SK-N-SH (cell line): ENCODE data around the gene APC2. TPM values are rescaled to one million over a fixed set of nuclear protein-coding genes. Genes with fewer than 3 reads are reported as not detected.

ENCODE experiments used
- CTCF ChIA-PET: fragments of 300-600, 350-600 bp; formaldehyde crosslinking; extraction: SDS; loops from one replicate; lab custom pipeline; 2021; lab: Yijun Ruan, JAX
- POLR2A ChIA-PET: fragments of 350-600 bp; sonication (Branson Sonifier 250); formaldehyde crosslinking; extraction: SDS; loops from one replicate; lab custom pipeline; 2020; ENCODE audit warnings: antibody characterized with exemption, inconsistent platforms; lab: Yijun Ruan, JAX
- DNase-seq: peaks from one replicate; pipeline ENCODE4 v3.0.0; 2012
- H2AFZ ChIP-seq: fragments of 200-600 bp; sonication (generic); 2 replicates; pipeline ENCODE4 v1.8.1; 2016; ENCODE audit warnings: antibody characterized with exemption, mild to moderate bottlenecking, low read depth
- H3F3A ChIP-seq: fragments of 200-600 bp; sonication (generic); replicated peaks from 2 replicates; pipeline ENCODE3; 2016; ENCODE audit warnings: antibody characterized with exemption, mild to moderate bottlenecking; ENCODE audit not compliant: insufficient read depth
- H3K27ac ChIP-seq, 2 experiments: fragments of 200-500 bp in 1 of 2; fragments of 200-600 bp in 1 of 2; sonication (Bioruptor generic) in 1 of 2; sonication (generic), shearing (Covaris generic) in 1 of 2; 2 replicates each; pipeline versions ENCODE4 v1.5.1 to v1.6.1; 2014 to 2016; ENCODE audit warnings: low read depth in 2 of 2, inconsistent platforms in 1 of 2, low read length in 1 of 2, mild to moderate bottlenecking in 1 of 2, mixed read lengths in 1 of 2
- H3K27me3 ChIP-seq: fragments of 200-600 bp; sonication (generic), shearing (Covaris generic); 2 replicates; pipeline ENCODE4 v1.6.1; 2016; ENCODE audit warnings: mixed run types; ENCODE audit not compliant: insufficient read depth
- H3K36me3 ChIP-seq, 2 experiments: fragments of 200-500 bp in 1 of 2; fragments of 200-600 bp in 1 of 2; sonication (Bioruptor generic) in 1 of 2; sonication (generic) in 1 of 2; replicated peaks in 1 of 2; 2 replicates each; pipeline versions ENCODE3 to v1.5.1; 2014 to 2016; ENCODE audit warnings: low read length in 1 of 2, mild to moderate bottlenecking in 1 of 2; ENCODE audit not compliant: insufficient read depth in 2 of 2, control insufficient read depth in 1 of 2
- H3K4me1 ChIP-seq, 2 experiments: fragments of 200-500 bp in 1 of 2; fragments of 200-600 bp in 1 of 2; sonication (Bioruptor generic) in 1 of 2; sonication (generic), shearing (Covaris generic) in 1 of 2; 2 replicates each; pipeline versions ENCODE4 v1.5.1 to v1.6.1; 2014 to 2016; ENCODE audit warnings: low read depth in 1 of 2, low read length in 1 of 2, mixed run types in 1 of 2; ENCODE audit not compliant: insufficient read depth in 2 of 2, control insufficient read depth in 1 of 2
- H3K4me2 ChIP-seq: fragments of 200-600 bp; sonication (generic), shearing (Covaris generic); 2 replicates; pipeline ENCODE4 v1.6.1; 2017; ENCODE audit warnings: mixed run types
- H3K4me3 ChIP-seq, 2 experiments: fragments of 200-500 bp in 1 of 2; fragments of 200-600 bp in 1 of 2; sonication (Bioruptor generic) in 1 of 2; sonication (generic), shearing (Covaris generic) in 1 of 2; 2 replicates each; pipeline versions ENCODE4 v1.5.1 to v1.8.1; 2014 to 2016; ENCODE audit warnings: low read depth in 2 of 2, inconsistent platforms in 1 of 2, low read length in 1 of 2, mild to moderate bottlenecking in 1 of 2, mixed read lengths in 1 of 2, moderate library complexity in 1 of 2
- H3K79me2 ChIP-seq: fragments of 200-600 bp; sonication (generic); 2 replicates; pipeline ENCODE4 v1.8.1; 2017; ENCODE audit warnings: mild to moderate bottlenecking; ENCODE audit not compliant: insufficient read depth
- H3K9ac ChIP-seq: fragments of 200-600 bp; sonication (generic); 2 replicates; pipeline ENCODE4 v1.6.1; 2017; ENCODE audit warnings: mixed run types
- H3K9me2 ChIP-seq: fragments of 200-600 bp; sonication (generic); 2 replicates; pipeline ENCODE4 v1.6.1; 2017; ENCODE audit warnings: mixed run types
- H3K9me3 ChIP-seq: fragments of 200-600 bp; sonication (generic); 2 replicates; pipeline ENCODE4 v1.6.1; 2017; ENCODE audit warnings: mixed run types, mild to moderate bottlenecking, moderate library complexity
- H4K20me1 ChIP-seq: fragments of 200-600 bp; sonication (generic); 2 replicates; pipeline ENCODE4 v1.6.1; 2017; ENCODE audit warnings: mild to moderate bottlenecking, mixed run types; ENCODE audit not compliant: insufficient read depth
- ELF1 ChIP-seq: IDR thresholded peaks from 2 replicates; pipeline ENCODE4 v1.4.0; 2012
- FOSL2 ChIP-seq: IDR thresholded peaks from 2 replicates; pipeline ENCODE4 v1.4.0; 2012; ENCODE audit warnings: low read depth, mild to moderate bottlenecking, moderate library complexity, borderline replicate concordance
- FOXJ3 ChIP-seq: sonication (generic); formaldehyde crosslinking; IDR thresholded peaks from 2 replicates; pipeline ENCODE4 v1.5.1; 2020; ENCODE audit warnings: mild to moderate bottlenecking, missing genetic modification reagents
- GABPA ChIP-seq: IDR thresholded peaks from 2 replicates; pipeline ENCODE4 v1.4.0; 2012; ENCODE audit warnings: low read depth, mild to moderate bottlenecking
- IRF3 ChIP-seq: fragments of 150-350 bp; IDR thresholded peaks from 2 replicates; pipeline ENCODE4 v1.6.1; 2016; ENCODE audit warnings: mild to moderate bottlenecking, low read depth, low read length
- NRF1 ChIP-seq: IDR thresholded peaks from 2 replicates; pipeline ENCODE4 v1.6.1; 2012; ENCODE audit warnings: low read depth, mild to moderate bottlenecking, low read length
- POLR2AphosphoS5 ChIP-seq: IDR thresholded peaks from 2 replicates; pipeline ENCODE4 v1.6.1; 2012; ENCODE audit warnings: low read depth, low read length
- RXRA ChIP-seq: IDR thresholded peaks from 2 replicates; pipeline ENCODE4 v1.4.0; 2012; ENCODE audit warnings: low read depth, mild to moderate bottlenecking, borderline replicate concordance
- SIN3A ChIP-seq: IDR thresholded peaks from 2 replicates; pipeline ENCODE4 v1.6.1; 2012; ENCODE audit warnings: low read depth, mild to moderate bottlenecking, low read length, moderate library complexity, borderline replicate concordance
- TEAD4 ChIP-seq: IDR thresholded peaks from 2 replicates; pipeline ENCODE4 v1.4.0; 2012; ENCODE audit warnings: mild to moderate bottlenecking, borderline replicate concordance; ENCODE audit not compliant: insufficient read depth
- WGBS: methylation state at CpG from one replicate; pipeline ENCODE4 v1.1.6; 2017; ENCODE audit warnings: low lambda C conversion rate; 5-methylcytosine and 5-hydroxymethylcytosine counted together
- polyA plus RNA-seq, 3 experiments: library from polyadenylated mRNA; depleted of rRNA; stranded (reverse); fragments of >200 nt; gene quantifications; 2 replicates each; pipeline ENCODE4 v1.2.3, GENCODE V29; 2012
- TF ChIP-seq, protein P1 (sequence below): fragments of 200-600 bp; sonication (generic); IDR thresholded peaks from 2 replicates; pipeline ENCODE4 v1.6.1; 2017; ENCODE audit warnings: antibody characterized with exemption, mild to moderate bottlenecking, moderate library complexity
- TF ChIP-seq, protein P2 (sequence below): IDR thresholded peaks from 2 replicates; pipeline ENCODE4 v1.4.0; 2012; ENCODE audit warnings: low read depth
- TF ChIP-seq, protein P3 (sequence below): IDR thresholded peaks from 2 replicates; pipeline ENCODE4 v1.4.0; 2012; ENCODE audit warnings: low read depth, borderline replicate concordance

Gene APC2
- polyA plus RNA-seq, 1 of the 3 experiments (the other 2 are of a cell fraction), result 1.3 TPM

- Histone ChIP-seq H3F3A (no peaks in the 10 kb centered on the region), H3K4me2 (no peak overlapping the region), H4K20me1 (peaks cover 44% of the 10 kb centered on the region), H3K9me3 (no peaks in the 10 kb centered on the region), H3K27ac (no peak overlapping the region), H3K9me2 (no peaks in the 10 kb centered on the region), H3K9ac (no peak overlapping the region), H3K4me3 (no peak overlapping the region), H2AFZ (no peak overlapping the region), H3K36me3 (peaks cover 7 to 93% of the 10 kb centered on the region in 2 experiments), H3K79me2 (peaks cover 52% of the 10 kb centered on the region), H3K27me3 (no peaks in the 10 kb centered on the region), H3K4me1 (no peaks in the 10 kb centered on the region; a peak in 1 of 4 replicates)
- TF ChIP-seq FOXJ3 (no peak), IRF3 (no peak), ELF1 (no peak), RXRA (no peak), POLR2AphosphoS5 (no peak), SIN3A (no peak), FOSL2 (no peak), GABPA (no peak), NRF1 (no peak), TEAD4 (no peak)
- TF ChIP-seq, protein P1, sequence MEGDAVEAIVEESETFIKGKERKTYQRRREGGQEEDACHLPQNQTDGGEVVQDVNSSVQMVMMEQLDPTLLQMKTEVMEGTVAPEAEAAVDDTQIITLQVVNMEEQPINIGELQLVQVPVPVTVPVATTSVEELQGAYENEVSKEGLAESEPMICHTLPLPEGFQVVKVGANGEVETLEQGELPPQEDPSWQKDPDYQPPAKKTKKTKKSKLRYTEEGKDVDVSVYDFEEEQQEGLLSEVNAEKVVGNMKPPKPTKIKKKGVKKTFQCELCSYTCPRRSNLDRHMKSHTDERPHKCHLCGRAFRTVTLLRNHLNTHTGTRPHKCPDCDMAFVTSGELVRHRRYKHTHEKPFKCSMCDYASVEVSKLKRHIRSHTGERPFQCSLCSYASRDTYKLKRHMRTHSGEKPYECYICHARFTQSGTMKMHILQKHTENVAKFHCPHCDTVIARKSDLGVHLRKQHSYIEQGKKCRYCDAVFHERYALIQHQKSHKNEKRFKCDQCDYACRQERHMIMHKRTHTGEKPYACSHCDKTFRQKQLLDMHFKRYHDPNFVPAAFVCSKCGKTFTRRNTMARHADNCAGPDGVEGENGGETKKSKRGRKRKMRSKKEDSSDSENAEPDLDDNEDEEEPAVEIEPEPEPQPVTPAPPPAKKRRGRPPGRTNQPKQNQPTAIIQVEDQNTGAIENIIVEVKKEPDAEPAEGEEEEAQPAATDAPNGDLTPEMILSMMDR, result no peak
- TF ChIP-seq, protein P2, sequence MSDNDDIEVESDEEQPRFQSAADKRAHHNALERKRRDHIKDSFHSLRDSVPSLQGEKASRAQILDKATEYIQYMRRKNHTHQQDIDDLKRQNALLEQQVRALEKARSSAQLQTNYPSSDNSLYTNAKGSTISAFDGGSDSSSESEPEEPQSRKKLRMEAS, result no peak
- TF ChIP-seq, protein P3, sequence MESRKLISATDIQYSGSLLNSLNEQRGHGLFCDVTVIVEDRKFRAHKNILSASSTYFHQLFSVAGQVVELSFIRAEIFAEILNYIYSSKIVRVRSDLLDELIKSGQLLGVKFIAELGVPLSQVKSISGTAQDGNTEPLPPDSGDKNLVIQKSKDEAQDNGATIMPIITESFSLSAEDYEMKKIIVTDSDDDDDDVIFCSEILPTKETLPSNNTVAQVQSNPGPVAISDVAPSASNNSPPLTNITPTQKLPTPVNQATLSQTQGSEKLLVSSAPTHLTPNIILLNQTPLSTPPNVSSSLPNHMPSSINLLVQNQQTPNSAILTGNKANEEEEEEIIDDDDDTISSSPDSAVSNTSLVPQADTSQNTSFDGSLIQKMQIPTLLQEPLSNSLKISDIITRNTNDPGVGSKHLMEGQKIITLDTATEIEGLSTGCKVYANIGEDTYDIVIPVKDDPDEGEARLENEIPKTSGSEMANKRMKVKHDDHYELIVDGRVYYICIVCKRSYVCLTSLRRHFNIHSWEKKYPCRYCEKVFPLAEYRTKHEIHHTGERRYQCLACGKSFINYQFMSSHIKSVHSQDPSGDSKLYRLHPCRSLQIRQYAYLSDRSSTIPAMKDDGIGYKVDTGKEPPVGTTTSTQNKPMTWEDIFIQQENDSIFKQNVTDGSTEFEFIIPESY, result no peak
- ChIA-PET POLR2A (no interaction called here), CTCF (interaction anchor here (0.9 kb wide), 1 partner anchor 20 kb away, joined by 3 read pairs; no protein-coding TSS in a partner anchor)
- DNase-seq, result no peak
- WGBS, result 96% methylated on average over 20 of the region's 24 CpGs
Observed at GRCh38 chr19:1422943-1423342, 27.0 kb upstream of the APC2 start.
